Posterior cingulate gyrus (tissue), 11 donors: ENCODE results near the gene AQP2.
"Not testable (repeated sequence)": the region's sequence is repeated elsewhere in the genome, so short reads cannot be mapped to it uniquely, and the experiment has no call there.

ENCODE experiments used
- DNase-seq, 10 donors: peaks; one replicate each; pipeline versions ENCODE4 v3.0.0 to v3.0.0-alpha.2; 2020 to 2021; ENCODE audit warnings: mixed read lengths in 3 of 10
- intact Hi-C: fragments of 100-400 bp; cut with DNase I; formaldehyde crosslinking; loops from one replicate; pipeline ENCODE4 v1.15.1; 2023

Gene AQP2

DNA sequence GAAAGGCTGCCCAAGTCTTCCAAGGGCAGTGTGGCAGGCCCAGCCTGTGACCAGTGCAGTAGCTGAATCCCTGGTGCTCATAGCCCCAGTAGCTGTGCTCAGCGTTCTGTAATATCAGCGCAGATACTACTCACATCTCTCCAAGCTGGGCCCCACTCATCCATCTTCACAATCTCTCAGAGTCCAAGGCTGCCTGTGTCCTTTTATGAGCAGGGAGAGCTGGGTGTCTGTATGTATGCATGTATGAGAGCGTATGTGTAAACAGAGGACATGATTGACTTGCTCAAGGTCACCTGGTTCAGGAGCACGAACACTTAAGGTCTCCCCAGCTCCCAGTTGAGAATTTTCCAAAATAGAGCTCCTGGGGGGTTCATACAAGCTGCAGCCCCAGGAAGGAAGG, 27.6 kb downstream of the AQP2 start:
- DNase-seq, result no peak
- intact Hi-C loops, result no loop called here

DNA sequence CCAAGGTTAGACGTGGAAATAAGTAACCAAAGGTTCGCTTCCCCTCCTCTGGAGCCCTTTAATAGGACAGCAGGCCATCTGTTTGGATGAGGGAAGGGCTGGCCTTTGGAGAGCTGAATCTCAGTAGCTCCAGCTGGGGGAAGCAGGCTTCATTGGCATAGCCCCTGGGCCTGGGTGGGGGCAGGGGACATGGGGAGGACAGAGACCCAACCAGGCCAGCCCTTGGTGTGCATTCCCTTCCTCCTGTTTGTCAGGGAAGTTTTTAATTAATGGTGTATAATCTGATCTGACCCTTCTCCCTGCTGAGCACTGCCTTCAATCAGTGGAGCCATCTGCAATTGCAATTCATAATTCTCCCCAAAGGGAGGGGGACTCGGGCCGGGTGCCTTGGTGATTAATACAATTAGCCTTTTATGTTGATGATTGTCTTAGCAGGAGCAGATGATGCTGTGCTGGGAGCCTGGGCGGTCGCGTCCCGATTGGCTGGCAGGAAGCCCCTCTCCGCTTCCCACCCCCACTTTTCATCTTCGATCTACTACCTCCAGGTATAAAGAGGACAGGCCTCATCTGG, 28.6 kb downstream of the AQP2 start:
- peak in 8 of 10 donors; percentile 34 to 92 (median 58) for DNase-seq
- intact Hi-C loops, result no loop called here

DNA sequence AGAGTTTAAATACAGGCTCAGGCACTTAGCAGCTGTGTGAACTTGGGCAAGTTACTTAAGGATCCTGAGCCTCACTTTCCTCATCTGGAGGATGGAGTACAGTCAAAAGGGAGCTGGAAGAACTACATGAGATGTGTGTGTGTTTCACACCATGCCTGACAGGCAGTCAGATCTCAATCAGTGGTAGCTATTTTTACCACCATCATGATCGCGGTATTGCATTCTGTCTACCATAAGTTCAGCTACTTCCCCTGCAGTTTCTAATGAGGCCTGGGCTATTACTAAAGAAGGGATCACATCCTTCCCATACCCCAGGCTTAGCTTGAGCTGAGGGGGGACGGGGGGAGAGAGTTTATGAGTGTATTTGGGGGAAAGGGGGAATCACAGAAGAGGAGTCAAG, 29.3 kb downstream of the AQP2 start:
- DNase-seq, result no peak
- intact Hi-C loops, result loop anchor here (5.0 kb wide), 1 partner anchor 48 kb away; the partner anchor contains the start of gene RACGAP1

DNA sequence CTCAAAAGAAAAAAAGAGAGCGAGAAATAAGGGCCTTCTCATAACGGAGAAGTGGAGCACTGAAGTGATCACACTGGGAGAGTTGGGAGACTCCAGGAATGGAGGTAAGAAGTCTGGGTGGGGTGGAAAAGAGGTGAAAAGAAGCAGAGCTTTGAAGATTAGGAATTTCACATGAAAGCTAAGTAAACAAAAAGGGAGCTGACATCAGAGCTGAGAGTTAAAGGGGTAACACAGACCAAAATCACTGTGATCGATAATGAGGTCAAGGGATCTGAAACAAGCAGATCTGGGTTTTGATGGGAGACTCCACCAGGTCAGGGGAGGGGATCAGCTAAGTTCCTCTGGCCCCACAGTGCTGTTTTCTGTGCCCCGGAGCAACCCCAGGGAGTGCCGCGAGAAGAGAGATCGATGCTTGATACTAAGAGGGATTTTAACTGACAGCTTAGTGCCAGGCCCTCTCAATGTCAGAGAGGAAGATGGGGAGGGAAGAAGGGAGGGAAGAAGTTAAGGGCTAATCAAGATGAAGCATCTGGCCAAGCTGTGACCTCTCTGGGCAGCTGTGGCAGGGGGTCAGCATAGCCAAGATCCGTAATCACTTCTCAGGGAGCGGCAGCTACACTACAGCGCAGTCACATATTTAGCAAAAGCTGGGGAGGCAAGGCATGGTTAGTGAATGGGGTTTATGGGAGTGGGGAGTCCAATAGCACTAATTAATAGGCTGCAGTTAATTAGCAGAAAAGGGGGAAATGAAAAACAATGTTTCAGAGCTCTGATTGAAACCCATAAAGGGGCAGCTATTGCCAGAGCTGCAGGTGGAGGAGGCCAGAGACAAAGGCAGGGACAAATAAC, 30.2 kb downstream of the AQP2 start:
- DNase-seq, result no peak
- intact Hi-C loops, result loop anchor here (5.0 kb wide), 1 partner anchor 47 kb away; the partner anchor contains the start of gene RACGAP1

DNA sequence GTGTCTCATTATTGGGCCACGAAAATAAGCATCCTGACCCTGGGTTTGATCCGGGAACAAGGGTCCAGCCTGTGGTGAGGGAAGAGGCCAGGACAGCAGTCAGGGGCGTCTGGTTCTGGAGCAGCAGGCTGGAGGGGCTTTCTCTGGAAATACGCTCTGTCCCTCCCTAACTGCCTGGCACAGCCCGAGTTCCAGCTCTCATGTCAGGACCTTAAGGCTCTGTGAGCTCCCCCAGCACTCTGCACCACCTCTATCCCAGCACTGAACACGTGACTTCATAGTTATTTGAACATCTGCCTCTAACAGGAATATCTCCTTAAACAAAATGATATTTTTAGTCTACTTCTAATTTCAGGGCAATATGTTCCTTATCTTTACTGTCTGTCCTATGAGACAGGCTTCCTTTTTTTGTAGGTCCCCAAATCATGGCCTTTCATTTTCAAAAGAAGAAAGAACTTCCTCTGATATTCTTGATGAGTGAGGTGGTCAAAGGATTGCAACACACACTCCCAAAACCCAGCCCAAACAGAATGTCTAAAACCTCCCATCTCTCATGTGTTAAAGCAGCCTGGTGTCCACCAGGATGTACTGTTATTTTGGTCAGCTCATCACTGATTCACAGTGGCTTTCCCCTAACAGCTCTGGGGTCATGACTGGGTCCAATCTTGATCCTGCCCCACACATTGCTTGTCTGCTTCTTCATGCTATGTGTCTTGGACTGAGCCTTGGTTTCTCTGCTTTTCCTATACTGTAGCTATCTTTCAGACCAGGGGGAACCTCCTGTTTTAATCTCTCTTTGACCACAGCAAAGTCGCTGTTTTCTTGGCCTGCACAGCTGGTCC, 31.9 kb downstream of the AQP2 start:
- DNase-seq, result no peak
- intact Hi-C loops, result loop anchor here (5.0 kb wide), 1 partner anchor 45 kb away; the partner anchor contains the start of gene RACGAP1

DNA sequence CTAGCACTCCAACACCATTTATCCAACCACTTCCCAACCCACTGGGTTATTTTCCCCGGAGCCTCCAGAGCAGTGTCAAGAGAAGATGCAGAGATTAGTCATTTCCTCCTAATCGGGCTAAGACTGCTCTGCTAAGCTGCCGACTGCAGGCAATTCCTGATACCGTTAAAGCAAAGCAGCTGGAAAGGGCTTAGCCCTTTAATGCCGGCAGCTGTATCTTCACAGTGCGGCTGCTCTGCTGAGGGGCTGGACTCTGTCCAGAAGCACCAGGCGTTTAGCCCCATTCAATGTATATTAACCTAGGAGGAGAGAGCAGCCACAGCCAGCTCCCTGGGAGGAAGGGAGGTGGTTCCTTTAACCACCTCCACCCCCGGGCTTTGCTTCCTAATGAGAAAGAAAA, 33.4 kb downstream of the AQP2 start:
- peak in 1 of 10 donors; percentile 79 for DNase-seq
- intact Hi-C loops, result loop anchor here (5.0 kb wide), 1 partner anchor 43 kb away; the partner anchor contains the start of gene RACGAP1

DNA sequence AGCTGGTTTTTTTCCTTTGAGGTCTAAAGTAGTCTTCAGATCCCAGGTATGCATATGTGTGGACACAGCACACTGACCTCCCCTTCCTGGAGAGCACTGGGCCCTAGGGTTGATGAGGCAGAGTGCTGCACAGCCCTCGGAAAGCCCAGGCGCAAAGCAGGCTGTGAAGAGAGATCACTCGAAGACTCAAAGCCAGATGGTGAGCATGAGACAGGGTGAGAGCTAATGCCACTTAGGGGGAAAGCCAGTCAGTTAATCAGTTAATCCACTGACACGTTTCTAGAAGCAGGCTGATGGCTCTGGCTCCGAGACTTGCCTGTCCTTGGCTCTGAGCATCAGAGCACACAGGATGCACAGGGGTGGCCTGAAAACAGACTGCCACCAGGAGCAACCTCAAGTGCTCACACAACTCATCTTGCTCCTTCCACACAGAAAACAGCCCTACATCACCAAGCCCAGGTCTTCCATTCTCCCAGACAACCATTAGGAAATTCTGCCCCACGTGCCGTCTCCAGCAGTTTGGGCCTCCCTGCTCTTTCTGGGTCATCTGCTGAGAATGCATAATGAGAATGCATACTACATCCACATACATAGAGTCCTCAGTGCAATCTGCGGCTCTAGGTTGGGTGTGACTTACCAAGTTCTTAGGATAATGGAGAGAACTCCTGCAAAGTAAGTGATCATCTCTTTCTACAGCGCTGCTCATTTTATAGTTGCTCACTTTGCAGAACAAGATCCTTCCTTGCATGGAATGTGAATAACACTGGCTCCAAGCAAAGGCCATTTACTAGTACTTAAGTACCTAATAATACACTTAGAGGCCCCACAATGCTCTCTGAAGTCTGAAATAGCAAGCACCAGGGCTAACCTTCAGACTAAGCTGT, 34.2 kb downstream of the AQP2 start:
- intact Hi-C loops, result loop anchor here (5.0 kb wide), 1 partner anchor 43 kb away; the partner anchor contains the start of gene RACGAP1
- DNase-seq, result no peak

DNA sequence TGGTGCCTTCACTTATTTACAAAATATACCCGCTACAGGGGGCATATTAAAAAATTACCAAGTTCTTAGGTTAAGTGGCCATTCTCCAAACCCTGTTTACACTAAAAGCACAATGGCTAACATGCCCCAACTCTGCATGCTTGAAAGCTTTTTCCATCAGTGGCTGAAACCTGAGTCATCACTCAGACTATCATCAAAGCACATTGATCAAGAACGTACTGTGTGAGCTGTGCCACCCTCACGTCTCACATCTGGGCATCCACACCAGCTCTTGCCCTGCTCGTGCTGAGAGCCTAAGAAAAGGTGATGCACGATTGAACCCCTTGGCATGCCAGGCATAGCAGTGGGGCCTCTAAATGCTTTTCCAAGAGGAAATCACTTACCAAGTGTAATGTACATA, 35.4 kb downstream of the AQP2 start:
- intact Hi-C loops, result no loop called here
- no peak for DNase-seq

DNA sequence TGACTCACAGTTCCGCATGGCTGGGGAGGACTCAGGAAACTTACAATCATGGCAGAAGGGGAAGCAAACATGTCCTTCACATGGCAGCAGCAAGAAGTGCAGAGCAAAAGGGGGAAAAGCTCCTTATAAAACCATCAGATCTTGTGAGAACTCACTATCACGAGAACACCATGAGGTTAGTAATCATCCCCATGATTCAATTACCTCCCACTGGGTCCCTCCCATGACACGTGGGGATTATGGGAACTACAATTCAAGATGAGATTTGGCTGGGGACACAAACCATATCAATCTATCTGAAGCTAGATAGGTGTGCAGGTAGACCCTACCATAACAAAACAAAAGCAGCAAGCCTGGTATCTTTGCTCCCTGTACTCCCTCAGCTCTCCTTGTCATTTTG, 35.9 kb downstream of the AQP2 start:
- intact Hi-C loops, DNase-seq: not testable (repeated sequence)

DNA sequence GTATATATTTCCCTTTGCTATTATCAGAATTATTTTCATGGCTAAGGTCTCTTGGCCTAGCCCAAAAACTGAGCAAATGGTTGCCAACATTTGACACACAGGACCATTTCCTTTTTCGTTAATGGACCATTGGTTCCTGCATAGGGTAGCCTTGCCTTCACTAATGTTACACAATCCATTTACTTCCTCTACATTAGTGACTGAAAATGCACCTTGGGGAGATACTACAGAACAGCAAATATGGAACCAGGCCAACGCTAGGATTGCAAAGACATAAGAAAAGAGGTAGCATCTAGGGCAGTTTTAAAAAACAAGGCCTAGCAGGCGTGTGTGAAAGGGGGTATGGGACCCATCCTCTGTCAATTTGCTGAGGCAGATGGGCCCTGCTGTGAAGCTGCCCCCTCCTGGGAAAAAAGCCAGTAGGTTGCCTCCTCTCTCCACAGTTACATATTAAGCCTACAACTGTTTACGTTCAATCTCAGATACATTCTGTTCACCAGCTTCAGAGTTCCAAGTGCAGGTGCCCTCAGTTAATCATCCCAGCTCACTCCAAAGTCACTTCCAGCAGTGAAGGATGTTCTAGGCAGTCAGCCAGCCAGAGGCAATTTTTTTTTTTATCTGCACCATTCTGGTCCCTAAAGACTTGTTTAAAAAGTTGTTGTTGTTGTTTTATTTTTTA, 37.2 kb downstream of the AQP2 start:
- intact Hi-C loops, result no loop called here
- no peak for DNase-seq

DNA sequence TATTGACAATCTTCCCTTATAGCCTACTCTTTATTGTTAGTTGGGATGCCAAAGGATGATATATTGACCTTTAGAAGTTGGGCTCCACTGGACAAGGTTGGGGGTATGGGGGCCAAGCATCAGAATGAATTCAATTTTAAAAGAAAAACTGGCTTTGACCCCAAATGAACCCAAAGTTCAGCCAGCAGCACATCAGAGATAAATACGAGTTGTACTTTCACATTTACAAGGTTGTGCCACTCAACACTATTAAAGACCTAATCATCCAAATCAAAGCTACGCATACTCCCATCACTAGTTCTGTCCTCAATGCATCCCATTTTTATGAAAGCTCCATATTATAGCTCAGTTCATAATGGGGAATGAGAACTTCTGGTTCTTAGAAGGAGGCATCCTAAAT, 38.9 kb downstream of the AQP2 start:
- intact Hi-C loops, DNase-seq: not testable (repeated sequence)

DNA sequence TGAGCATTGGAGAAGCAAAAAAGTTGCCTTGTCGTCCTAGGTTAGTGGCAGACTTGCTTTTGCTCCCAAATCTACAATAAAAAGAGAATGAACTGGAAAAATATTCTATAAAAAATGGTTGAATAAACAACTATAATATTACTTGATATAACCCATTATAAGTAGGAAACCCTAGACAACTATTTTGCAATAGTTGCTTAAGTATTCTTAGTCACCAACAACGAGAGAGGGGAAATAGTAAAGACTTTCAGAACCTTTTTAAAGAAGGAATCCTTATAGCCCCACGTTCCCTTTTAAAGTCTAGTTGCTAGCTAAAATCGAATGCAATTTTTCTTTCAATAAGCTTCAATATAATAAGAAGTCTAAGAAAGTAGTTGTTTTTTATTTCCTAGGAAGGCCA, 39.7 kb downstream of the AQP2 start:
- intact Hi-C loops, result no loop called here
- no peak for DNase-seq

DNA sequence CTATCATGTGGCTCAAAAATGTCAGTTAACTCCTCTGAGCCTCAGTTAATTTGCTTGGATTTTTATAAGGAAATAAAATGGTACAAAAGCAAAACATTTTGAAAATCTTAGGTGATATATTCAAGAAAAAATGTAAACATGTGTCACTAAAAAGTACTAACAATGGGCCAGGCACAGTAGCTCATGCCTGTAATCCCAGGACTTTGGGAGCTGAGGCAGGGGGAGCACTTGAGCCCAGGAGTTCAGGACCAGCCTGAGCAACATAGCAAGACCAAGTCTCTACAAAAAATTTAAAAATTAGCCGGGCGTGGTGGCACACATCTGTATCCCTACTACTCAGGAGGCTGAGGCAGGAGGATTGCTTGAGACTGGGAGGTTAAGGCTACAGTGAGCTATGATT, 47.9 kb downstream of the AQP2 start:
- intact Hi-C loops, result no loop called here
- DNase-seq, result no peak

DNA sequence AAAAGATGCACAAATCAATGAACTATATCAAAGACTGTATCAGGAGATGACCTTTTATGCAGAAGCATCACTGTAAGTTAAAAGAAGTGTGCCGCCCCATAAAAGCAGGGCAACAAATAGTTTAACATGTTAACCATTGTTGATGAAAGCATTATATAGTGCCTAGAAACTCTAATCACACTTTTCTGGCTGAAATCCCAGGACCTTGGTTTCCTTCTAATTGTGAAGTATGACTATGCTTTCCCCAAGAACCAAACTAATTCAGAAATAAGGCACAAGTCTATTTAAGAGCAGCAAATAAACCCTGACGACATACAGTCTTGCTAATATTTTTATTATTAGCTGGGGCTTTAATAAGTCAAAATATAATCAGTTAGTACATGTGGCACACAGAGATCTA, 53.1 kb downstream of the AQP2 start:
- intact Hi-C loops, result no loop called here
- no peak for DNase-seq

DNA sequence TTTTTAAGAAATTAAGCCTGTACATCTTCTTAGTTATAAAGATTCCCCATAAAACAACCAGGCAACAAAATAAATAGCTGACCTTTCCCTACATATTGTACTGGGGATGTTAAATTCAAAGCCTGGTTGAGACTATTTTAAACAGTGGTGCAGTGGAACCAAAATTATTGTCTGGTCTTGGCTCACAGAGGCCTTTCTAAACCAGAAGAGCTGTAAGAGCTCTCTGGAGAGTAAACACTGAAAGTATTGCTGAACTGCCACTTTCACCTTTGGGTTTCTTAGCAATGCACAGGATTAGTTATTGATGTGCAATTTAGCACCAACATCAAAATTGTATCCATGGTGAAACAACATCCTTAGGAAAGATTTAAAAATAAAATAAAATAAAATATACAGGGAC, 54.2 kb downstream of the AQP2 start:
- DNase-seq, result no peak
- intact Hi-C loops, result no loop called here

DNA sequence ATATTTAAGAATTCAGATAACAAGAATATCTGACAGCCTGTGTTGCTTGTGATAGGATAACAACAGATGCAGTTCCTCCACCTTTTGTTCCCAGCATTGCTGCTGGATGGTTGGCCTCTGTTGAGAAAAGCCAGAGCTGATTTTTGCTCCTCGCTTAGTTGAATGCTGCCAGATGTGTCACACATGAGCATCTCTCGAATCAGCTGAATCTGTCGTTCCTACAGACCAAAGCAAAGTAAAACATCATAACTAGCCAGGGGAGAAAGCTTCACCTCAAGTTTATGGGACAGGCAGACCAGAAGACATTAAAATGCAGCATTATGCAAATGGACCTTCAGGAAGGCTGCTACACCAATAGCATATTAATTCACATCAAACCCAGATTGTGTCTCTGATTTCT, 54.6 kb downstream of the AQP2 start:
- intact Hi-C loops, result no loop called here
- no peak for DNase-seq

DNA sequence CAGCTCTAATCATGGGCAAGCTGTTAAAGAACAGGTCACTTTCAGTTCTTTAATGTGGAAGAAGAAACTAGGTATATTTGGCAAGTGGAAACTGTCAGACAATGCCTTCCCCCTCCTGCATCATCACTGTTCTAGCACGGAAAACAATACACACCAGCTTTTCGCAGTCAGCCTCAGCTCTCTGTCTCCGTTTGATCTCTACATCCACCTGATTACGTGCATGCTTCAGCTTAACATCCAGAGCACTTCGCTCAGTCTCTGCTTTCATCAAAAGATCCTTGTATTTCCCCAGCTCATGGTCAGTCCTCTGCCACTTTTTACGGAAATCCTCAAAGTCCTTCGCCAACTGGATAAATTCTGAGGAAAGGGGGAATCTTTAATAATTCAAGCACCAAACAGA, 55.7 kb downstream of the AQP2 start:
- no peak for DNase-seq
- intact Hi-C loops, result no loop called here

DNA sequence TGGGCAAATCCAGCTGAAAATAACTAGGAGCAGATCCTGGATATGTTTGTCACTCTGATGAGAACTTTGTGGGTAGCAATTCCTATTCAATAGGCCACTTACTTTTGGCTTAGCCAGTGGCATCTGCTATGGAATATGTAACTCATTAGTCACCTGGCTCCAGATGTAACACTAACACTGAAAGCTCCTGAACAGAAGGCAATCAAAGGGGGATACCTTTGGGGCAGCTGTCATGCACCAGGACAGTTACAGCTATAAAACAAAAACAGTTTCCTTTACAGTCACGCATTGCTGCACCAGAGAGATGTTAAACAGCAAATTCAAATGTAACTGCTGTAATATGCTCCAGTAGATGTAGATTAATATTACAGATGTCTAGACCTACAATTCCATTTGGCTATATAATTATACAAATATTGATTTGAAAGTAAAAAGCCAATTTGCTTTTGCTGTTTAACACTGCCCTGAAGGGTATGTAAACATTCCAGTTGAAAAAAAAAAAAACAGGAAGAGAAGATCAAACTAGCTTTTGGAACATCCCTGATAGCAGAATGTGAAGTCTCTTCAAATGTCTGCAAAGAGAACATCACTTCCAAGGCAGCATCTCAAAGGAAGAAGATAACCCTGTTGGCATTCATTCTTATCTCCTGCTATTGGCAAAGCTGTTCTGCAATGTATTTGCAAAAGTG, 56.4 kb downstream of the AQP2 start:
- no peak for DNase-seq
- intact Hi-C loops, result no loop called here
